GM12878 (cell line): ENCODE measurements around the gene ALDH1A2. TPM values are rescaled to one million over a fixed set of nuclear protein-coding genes. Genes with fewer than 3 reads are reported as not detected.

Experiments
- ATAC-seq: fragments of 200-7000 bp; cut with Tn5 transposase; 3 replicates; pipeline ENCODE4 v1.9.1; 2020; ENCODE audit warnings: mild to moderate bottlenecking, moderate library complexity
- BruUV-seq: library from RNA; stranded (reverse); fragments of 400-500 nt; replicated peaks from 2 replicates; lab custom pipeline; 2021; lab: Mats Ljungman, UMichigan
- CTCF ChIA-PET: fragments of 300-600 bp; sonication (Branson Sonifier 250); formaldehyde crosslinking; extraction: SDS; loops from one replicate; lab custom pipeline; 2021; ENCODE audit warnings: inconsistent platforms; lab: Yijun Ruan, JAX
- POLR2A ChIA-PET: fragments of 350-600 bp; formaldehyde crosslinking; extraction: SDS; loops from one replicate; lab custom pipeline; 2021; ENCODE audit warnings: inconsistent platforms; lab: Charles Lee
- RAD21 ChIA-PET: fragments of 300-600 bp; sonication (Branson Sonifier 250); formaldehyde crosslinking; loops from one replicate; lab custom pipeline; 2023; ENCODE audit warnings: antibody characterized with exemption; ENCODE audit not compliant: unreplicated experiment; lab: Charles Lee
- SMC1A ChIA-PET: fragments of 300-600 bp; sonication (Branson Sonifier 250); formaldehyde crosslinking; loops from one replicate; lab custom pipeline; 2023; ENCODE audit not compliant: unreplicated experiment, uncharacterized antibody; lab: Charles Lee
- DNase-seq: peaks from one replicate; pipeline ENCODE4 v3.0.0-alpha.2; 2011; ENCODE audit warnings: low read depth, low spot score
- FAIRE-seq: peaks from 3 replicates; lab custom pipeline; 2011; peaks lifted over from hg19 to GRCh38; lab: Jason Lieb, UNC
- H2AFZ ChIP-seq: 2 replicates; pipeline ENCODE4 v1.6.0; 2011; ENCODE audit warnings: low read depth, low read length, control low read depth; ENCODE audit not compliant: control insufficient read depth
- H3K27ac ChIP-seq: 2 replicates; pipeline ENCODE4 v1.5.1; 2011; ENCODE audit warnings: control low read depth; ENCODE audit not compliant: control insufficient read depth, insufficient read depth
- H3K27me3 ChIP-seq, 2 experiments: replicated peaks in 1 of 2; 2 replicates each; pipeline versions ENCODE4 v1.6.0 to v1.6.1; 2011; ENCODE audit warnings: low read length in 1 of 2; ENCODE audit not compliant: control insufficient read depth in 2 of 2, insufficient read depth in 2 of 2
- H3K36me3 ChIP-seq, 2 experiments: 2 replicates each; pipeline ENCODE4 v1.5.1; 2011; ENCODE audit warnings: low read length in 1 of 2; ENCODE audit not compliant: control insufficient read depth in 2 of 2, insufficient read depth in 2 of 2
- H3K4me1 ChIP-seq: 2 replicates; pipeline ENCODE4 v1.6.1; 2011; ENCODE audit warnings: mild to moderate bottlenecking, low read length, moderate library complexity, mixed read lengths; ENCODE audit not compliant: control insufficient read depth, insufficient read depth
- H3K4me2 ChIP-seq: 2 replicates; pipeline ENCODE4 v1.6.0; 2011; ENCODE audit warnings: control low read depth; ENCODE audit not compliant: control insufficient read depth, insufficient read depth
- H3K4me3 ChIP-seq: fragments of 200-600 bp; sonication (generic); 2 replicates; pipeline ENCODE4 v1.5.1; 2016
- H3K79me2 ChIP-seq: 2 replicates; pipeline ENCODE4 v1.6.0; 2011; ENCODE audit warnings: low read length; ENCODE audit not compliant: control insufficient read depth, insufficient read depth
- H3K9ac ChIP-seq: 2 replicates; pipeline ENCODE4 v1.8.0; 2011; ENCODE audit warnings: low read length, control low read depth, mixed read lengths; ENCODE audit not compliant: control insufficient read depth, insufficient read depth
- H3K9me3 ChIP-seq: replicated peaks from 3 replicates; pipeline ENCODE4 v1.5.1; 2011; ENCODE audit warnings: mild to moderate bottlenecking, low read length; ENCODE audit not compliant: control insufficient read depth, insufficient read depth
- H4K20me1 ChIP-seq: 2 replicates; pipeline ENCODE4 v1.6.0; 2011; ENCODE audit not compliant: control insufficient read depth, insufficient read depth
- BHLHE40 ChIP-seq, 2 experiments: fragments of 450-650 bp in 1 of 2; IDR thresholded peaks; 2 replicates each; pipeline ENCODE4 v1.6.1; 2011 to 2017; ENCODE audit warnings: low read depth in 2 of 2, borderline replicate concordance in 1 of 2, improper control_type of control experiment in 1 of 2, low read length in 1 of 2, mild to moderate bottlenecking in 1 of 2
- CBFB ChIP-seq: IDR thresholded peaks from 2 replicates; pipeline ENCODE4 v1.6.1; 2016; ENCODE audit warnings: antibody characterized with exemption, low read depth
- CBX5 ChIP-seq: sonication (generic); IDR thresholded peaks from 2 replicates; pipeline ENCODE4 v1.6.1; 2016; ENCODE audit warnings: low read depth, moderate library complexity, mild to moderate bottlenecking, inconsistent platforms
- CUX1 ChIP-seq: IDR thresholded peaks from 2 replicates; pipeline ENCODE4 v1.6.1; 2012; ENCODE audit warnings: improper control_type of control experiment, low read depth, low read length; ENCODE audit not compliant: insufficient replicate concordance
- E4F1 ChIP-seq: fragments of 450-650 bp; IDR thresholded peaks from 2 replicates; pipeline ENCODE4 v1.6.1; 2018; ENCODE audit warnings: borderline replicate concordance, mild to moderate bottlenecking; ENCODE audit not compliant: partially characterized antibody
- EGR1 ChIP-seq, 2 experiments: IDR thresholded peaks; 1 replicate in 1 of 2; 2 replicates in 1 of 2; pipeline ENCODE4 v1.6.1; 2011 to 2012; ENCODE audit warnings: low read depth in 2 of 2, low read length in 2 of 2, borderline replicate concordance in 1 of 2, mild to moderate bottlenecking in 1 of 2, moderate library complexity in 1 of 2
- HSF1 ChIP-seq: fragments of 150-350 bp; IDR thresholded peaks from 2 replicates; pipeline ENCODE4 v1.6.1; 2014; ENCODE audit warnings: mild to moderate bottlenecking, low read depth, low read length
- RAD51 ChIP-seq: fragments of 450-650 bp; IDR thresholded peaks from 2 replicates; pipeline ENCODE4 v1.6.1; 2016; ENCODE audit warnings: moderate library complexity, mild to moderate bottlenecking, inconsistent platforms
- RUNX3 ChIP-seq: IDR thresholded peaks from 2 replicates; pipeline ENCODE4 v1.6.1; 2012; ENCODE audit warnings: low read length, inconsistent platforms
- SMC3 ChIP-seq: IDR thresholded peaks from 2 replicates; pipeline ENCODE4 v1.6.1; 2011; ENCODE audit warnings: low read length, improper control_type of control experiment, borderline replicate concordance
- ZSCAN29 ChIP-seq: fragments of 450-650 bp; IDR thresholded peaks from 2 replicates; pipeline ENCODE4 v1.6.1; 2017; ENCODE audit warnings: mild to moderate bottlenecking, moderate library complexity
- WGBS: methylation state at CpG from one replicate; pipeline ENCODE4 v1.1.6; 2016; ENCODE audit warnings: low lambda C conversion rate; ENCODE audit not compliant: insufficient replicate concordance, insufficient coverage; ENCODE audit errors: missing lambda C conversion rate; 5-methylcytosine and 5-hydroxymethylcytosine counted together
- in situ Hi-C: fragments of 300-500 bp; cut with MboI; formaldehyde crosslinking; loops from 9 replicates; pipeline ENCODE4 v1.14.3; 2018; ENCODE audit warnings: mixed read lengths
- intact Hi-C: fragments of 100-400 bp; cut with micrococcal nuclease; formaldehyde crosslinking; loops from one replicate; pipeline ENCODE4 v1.14.2; 2022; ENCODE audit not compliant: unreplicated experiment
- polyA plus RNA-seq, 11 experiments: library from polyadenylated mRNA; depleted of rRNA in 4 of 11; unstranded in 6 of 11; stranded (reverse) in 5 of 11; fragments of >200 nt; fragmentation: Nextera tagmentation in 4 of 11; fragmentation: Illumina TruSeq in 1 of 11; extraction: Ambion mirVana in 4 of 11; extraction: Trizol in 1 of 11; gene quantifications; 1 replicate in 1 of 11; 2 replicates in 10 of 11; pipeline versions ENCODE4 v1.2.1 to v1.2.3, GENCODE V29; 2011 to 2016; ENCODE audit warnings: inconsistent platforms in 2 of 11, missing spikeins in 2 of 11, low read depth in 1 of 11
- total RNA-seq, 4 experiments: library from RNA; depleted of rRNA in 3 of 4; stranded (reverse); fragments of >200 nt in 3 of 4; fragmentation: Illumina TruSeq in 1 of 4; extraction: Trizol in 1 of 4; gene quantifications; 2 replicates each; pipeline versions ENCODE4 v1.2.1 to v1.2.3, GENCODE V29; 2013 to 2021

The ALDH1A2 gene
- total and polyA plus RNA-seq, 10 of the 15 experiments (the other 5 are each of a cell fraction or from before 2014, with no cell fraction given) = 0.06 to 0.92 (median 0.18) TPM; not detected in 5

- no peak for TF ChIP-seq E4F1
Measured at GRCh38 chr15:57917998-57918397, 147.5 kb downstream of the ALDH1A2 start (continued).

- H3K4me2 ChIP-seq = no peak overlapping the region
- no peaks in the 10 kb centered on the region for H3K79me2 ChIP-seq
- CTCF ChIA-PET = no interaction called here
- DNase-seq = no peak
- SMC1A ChIA-PET = no interaction called here
- no peaks in the 10 kb centered on the region for H3K36me3 ChIP-seq
- no peak for ATAC-seq
- H3K27ac ChIP-seq = no peak overlapping the region
- no peaks in the 10 kb centered on the region for H4K20me1 ChIP-seq
- 19% methylated on average over 6 of the region's 8 CpGs for WGBS
- H3K4me3 ChIP-seq = no peak overlapping the region
- RAD21 ChIA-PET = no interaction called here
- POLR2A ChIA-PET = no interaction called here
- in situ Hi-C loops (no loop called here), intact Hi-C loops (no loop called here)
- H2AFZ ChIP-seq = no peak overlapping the region
- H3K9ac ChIP-seq = no peak overlapping the region
- no peaks in the 10 kb centered on the region; a peak in 2 of 4 replicates for H3K27me3 ChIP-seq
- no peaks in the 10 kb centered on the region for H3K4me1 ChIP-seq
- FAIRE-seq = no peak
- no peaks in the 10 kb centered on the region for H3K9me3 ChIP-seq
- BruUV-seq = no TSS peak
- no peak for TF ChIP-seq RAD51
- TF ChIP-seq CBFB = no peak
- no peak for TF ChIP-seq ZSCAN29
- TF ChIP-seq RUNX3 = no peak
- no peak for TF ChIP-seq SMC3
- TF ChIP-seq CBX5 = no peak
- TF ChIP-seq BHLHE40 (IDR thresholded peaks at IDR 0.05; ENCODE audit: borderline replicate concordance in 1 of 2, low read depth in 2 of 2, low read length in 1 of 2) = no peak
- no peak for TF ChIP-seq HSF1
- no peak for TF ChIP-seq EGR1 (IDR thresholded peaks at IDR 0.05; ENCODE audit: borderline replicate concordance in 1 of 2, low read depth in 2 of 2, low read length in 2 of 2)
- TF ChIP-seq CUX1 = no peak
Measured at GRCh38 chr15:57916695-57917094, 148.8 kb downstream of the ALDH1A2 start.
